ENCODE data around the gene TFAP2C.
"Not testable (repeated sequence)": the region's sequence is repeated elsewhere in the genome, so short reads cannot be mapped to it uniquely, and the experiment has no call there.

- TF ChIP-seq, protein P1, sequence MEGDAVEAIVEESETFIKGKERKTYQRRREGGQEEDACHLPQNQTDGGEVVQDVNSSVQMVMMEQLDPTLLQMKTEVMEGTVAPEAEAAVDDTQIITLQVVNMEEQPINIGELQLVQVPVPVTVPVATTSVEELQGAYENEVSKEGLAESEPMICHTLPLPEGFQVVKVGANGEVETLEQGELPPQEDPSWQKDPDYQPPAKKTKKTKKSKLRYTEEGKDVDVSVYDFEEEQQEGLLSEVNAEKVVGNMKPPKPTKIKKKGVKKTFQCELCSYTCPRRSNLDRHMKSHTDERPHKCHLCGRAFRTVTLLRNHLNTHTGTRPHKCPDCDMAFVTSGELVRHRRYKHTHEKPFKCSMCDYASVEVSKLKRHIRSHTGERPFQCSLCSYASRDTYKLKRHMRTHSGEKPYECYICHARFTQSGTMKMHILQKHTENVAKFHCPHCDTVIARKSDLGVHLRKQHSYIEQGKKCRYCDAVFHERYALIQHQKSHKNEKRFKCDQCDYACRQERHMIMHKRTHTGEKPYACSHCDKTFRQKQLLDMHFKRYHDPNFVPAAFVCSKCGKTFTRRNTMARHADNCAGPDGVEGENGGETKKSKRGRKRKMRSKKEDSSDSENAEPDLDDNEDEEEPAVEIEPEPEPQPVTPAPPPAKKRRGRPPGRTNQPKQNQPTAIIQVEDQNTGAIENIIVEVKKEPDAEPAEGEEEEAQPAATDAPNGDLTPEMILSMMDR (IDR thresholded peaks at IDR 0.05): not testable (repeated sequence)
- TF ChIP-seq EP300 (IDR thresholded peaks at IDR 0.05): not testable (repeated sequence)
These were observed 5.2 kb upstream of the TFAP2C start for GRCh38 chr20:56623930-56624329.
